ENCODE measurements around the gene SERGEF.

Gene SERGEF

DNA sequence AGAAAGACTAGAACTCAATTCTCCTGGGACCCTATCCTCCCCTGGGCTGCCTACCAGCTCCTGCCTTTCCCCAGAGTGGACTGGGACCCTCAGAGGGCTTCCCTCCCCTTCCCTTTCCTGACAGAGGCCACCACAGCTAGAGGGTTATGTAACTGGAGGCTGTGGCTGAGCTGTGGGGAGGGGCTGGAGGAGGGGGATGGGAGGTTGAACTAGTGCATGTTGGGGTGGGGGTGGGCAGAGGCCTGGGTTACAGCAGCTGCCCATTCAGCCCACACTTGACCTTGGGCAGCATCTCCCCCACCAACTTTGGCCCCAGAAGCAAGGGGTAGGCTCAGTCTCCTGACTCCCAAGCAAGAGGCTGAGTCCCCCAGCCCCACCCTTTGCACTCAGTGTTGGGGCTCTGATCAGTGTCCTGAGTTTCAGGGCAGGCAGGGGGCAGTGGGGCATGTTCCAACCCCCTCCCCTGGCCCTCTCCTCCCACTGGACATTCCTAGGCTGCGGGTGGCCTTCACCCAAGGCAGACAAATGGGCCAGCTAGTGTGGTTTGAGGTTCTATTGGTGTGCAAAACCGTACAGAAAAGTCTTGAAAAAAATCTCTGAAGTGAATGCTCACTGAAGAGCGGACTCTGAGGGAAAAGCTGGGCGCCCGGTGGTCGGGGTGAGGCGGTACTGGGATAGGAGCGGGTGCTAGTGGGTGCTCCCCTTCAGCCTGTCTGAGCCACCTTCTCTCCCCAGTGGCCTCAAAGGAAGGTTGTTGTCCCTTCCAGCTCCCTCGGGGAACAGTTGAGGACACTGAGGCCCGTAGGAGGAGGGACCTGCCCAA lies 274.5 kb downstream of the SERGEF start:
- DNase-seq (ENCODE audit: low read depth, low spot score) = no peak
- H3K27me3 ChIP-seq (ENCODE audit: insufficient read depth, insufficient read length) = peaks cover 41% of the 10 kb centered on the region

More for the DNA sequence above, 274.5 kb downstream of the SERGEF start:
- peaks cover 16% of the 10 kb centered on the region for H3K4me1 ChIP-seq (ENCODE audit: insufficient read depth, insufficient read length)
- H3K9ac ChIP-seq (ENCODE audit: insufficient read length, low read depth) = no peak overlapping the region
- no peaks in the 10 kb centered on the region for H3K36me3 ChIP-seq (ENCODE audit: insufficient read depth, insufficient read length, low read length)
- no peaks in the 10 kb centered on the region for H3K9me3 ChIP-seq (ENCODE audit: insufficient read depth, low read length)
- no peak overlapping the region for H3K4me3 ChIP-seq (ENCODE audit: insufficient read length, low read depth)
- no peak for TF ChIP-seq YY1 (IDR thresholded peaks at IDR 0.05; ENCODE audit: insufficient read depth, insufficient read length)
- no peak for TF ChIP-seq SUZ12 (IDR thresholded peaks at IDR 0.05; ENCODE audit: extremely low read depth, insufficient read depth, insufficient read length)
- no peak for TF ChIP-seq ZNF274 (IDR thresholded peaks at IDR 0.05; ENCODE audit: low read depth, low read length)

Data from NT2/D1 (cell line).